ENCODE measurements around the gene CGB3. TPM values are rescaled to one million over a fixed set of nuclear protein-coding genes. Genes with fewer than 3 reads are reported as not detected.

The CGB3 gene
- polyA plus RNA-seq, 1 donor (not counting 4 experiments of a cell fraction or from before 2014, with no cell fraction given), result not detected

DNA sequence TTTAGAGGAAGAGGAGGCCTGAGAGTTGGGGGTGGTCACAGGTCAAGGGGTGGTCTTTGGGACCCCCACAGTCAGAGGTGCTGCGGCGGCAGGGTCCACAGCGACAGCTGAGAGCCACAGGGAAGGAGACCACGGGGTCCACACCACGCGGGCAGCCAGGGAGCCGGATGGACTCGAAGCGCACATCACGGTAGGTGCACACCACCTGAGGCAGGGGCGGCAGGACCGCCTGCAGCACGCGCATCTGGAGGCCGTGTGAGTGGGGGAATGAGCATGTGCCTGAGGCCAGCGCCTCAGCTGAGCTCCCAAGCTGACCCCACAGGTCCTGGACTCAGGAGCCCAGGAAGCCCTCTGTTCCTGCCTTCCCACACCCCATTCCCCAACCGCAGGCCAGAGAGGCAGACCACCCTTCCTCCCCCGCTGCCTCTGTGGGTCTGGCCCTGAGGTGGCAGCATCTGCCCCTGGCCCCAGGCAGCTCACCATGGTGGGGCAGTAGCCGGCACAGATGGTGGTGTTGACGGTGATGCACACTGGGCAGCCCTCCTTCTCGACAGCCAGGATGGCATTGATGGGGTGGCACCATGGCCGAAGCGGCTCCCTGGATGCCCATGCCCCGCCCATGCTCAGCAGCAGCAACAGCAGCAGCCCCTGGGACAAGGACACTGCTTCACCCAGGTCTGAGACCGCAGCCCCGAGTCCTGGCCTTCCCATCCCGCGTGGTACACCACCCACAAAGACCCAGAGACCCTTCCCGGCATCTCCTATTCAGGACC, 7.9 kb downstream of the CGB3 start:
- Histone ChIP-seq H3K4me2 (ENCODE audit: control insufficient read depth, extremely low read depth, insufficient read depth, low read depth, low read length) (no peak overlapping the region), H4K20me1 (ENCODE audit: control insufficient read depth, extremely low read depth, insufficient read depth, low read length) (no peaks in the 10 kb centered on the region)
- dilution Hi-C loops (cut with MboI; ENCODE audit: extremely low pct_ligation_motif_present, low sequenced_read_pairs), result no loop called here

DNA sequence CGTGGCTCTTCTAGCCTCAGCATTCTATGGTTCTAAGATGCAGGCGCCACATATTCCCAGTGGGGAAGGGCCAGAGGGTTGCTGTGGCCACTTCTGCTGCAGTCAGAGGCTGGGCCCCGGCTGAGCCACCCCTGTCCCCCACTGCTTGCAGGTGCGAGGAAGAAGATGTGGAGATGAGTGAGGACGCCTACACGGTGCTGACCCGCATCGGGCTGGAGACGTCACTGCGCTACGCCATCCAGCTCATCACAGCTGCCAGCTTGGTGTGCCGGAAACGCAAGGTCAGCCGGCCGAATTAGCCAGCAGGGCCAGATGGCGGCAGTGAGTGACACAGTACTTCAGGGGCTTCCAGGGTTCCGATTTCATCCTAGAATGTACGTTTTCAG, 9.3 kb downstream of the CGB3 start:
- TF ChIP-seq EZH2 (IDR thresholded peaks at IDR 0.05; ENCODE audit: low read length), result no peak
- no peak for TF ChIP-seq CTCF (optimal IDR thresholded peaks at IDR 0.05 in 1 of 3, IDR thresholded peaks at IDR 0.05 in 1 of 3, conservative IDR thresholded peaks at IDR 0.05 in 1 of 3; ENCODE audit: extremely low read depth in 1 of 3, insufficient read depth in 2 of 3, low read length in 3 of 3)
- Histone ChIP-seq H3K4me2 (ENCODE audit: control insufficient read depth, extremely low read depth, insufficient read depth, low read depth, low read length) (no peak overlapping the region), H3K27ac (ENCODE audit: control insufficient read depth, insufficient read depth, low read length) (no peak overlapping the region), H3K9me1 (ENCODE audit: control insufficient read depth, extremely low read depth, insufficient read depth, low read length) (no peaks in the 10 kb centered on the region), H3K9me3 (ENCODE audit: control insufficient read depth, low read depth, low read length) (no peaks in the 10 kb centered on the region), H3K36me3 (ENCODE audit: control insufficient read depth in 2 of 2, extremely low read depth in 1 of 2, insufficient read depth in 2 of 2, low read length in 2 of 2) (peaks cover 15 to 26% of the 10 kb centered on the region in 2 experiments), H3K79me2 (ENCODE audit: control insufficient read depth, insufficient read depth, low read length) (no peaks in the 10 kb centered on the region), H2AFZ (ENCODE audit: control insufficient read depth, low read length) (no peak overlapping the region), H3K4me1 (ENCODE audit: control insufficient read depth, extremely low read depth, insufficient read depth, low read length) (peaks cover 18% of the 10 kb centered on the region), H4K20me1 (ENCODE audit: control insufficient read depth, extremely low read depth, insufficient read depth, low read length) (no peaks in the 10 kb centered on the region), H3K9ac (ENCODE audit: control insufficient read depth, extremely low read depth, insufficient read depth, low read length) (no peak overlapping the region), H3K27me3 (ENCODE audit: control insufficient read depth, extremely low read depth, insufficient read depth, low read length) (no peaks in the 10 kb centered on the region), H3K4me3 (ENCODE audit: control insufficient read depth in 2 of 3, extremely low read depth in 1 of 3, insufficient read depth in 2 of 3, low read depth in 1 of 3, low read length in 3 of 3) (no peak overlapping the region)
- DNase-seq (ENCODE audit: low read depth, low spot score), result no peak
- dilution Hi-C loops (cut with MboI; ENCODE audit: extremely low pct_ligation_motif_present, low sequenced_read_pairs), result no loop called here
- no peak for FAIRE-seq

More for the DNA sequence above, 7.9 kb downstream of the CGB3 start:
- no peak overlapping the region for H2AFZ ChIP-seq (ENCODE audit: control insufficient read depth, low read length)
- FAIRE-seq (no peak), DNase-seq (ENCODE audit: low read depth, low spot score) (no peak)
- H3K9me1 ChIP-seq (ENCODE audit: control insufficient read depth, extremely low read depth, insufficient read depth, low read length), result no peaks in the 10 kb centered on the region
- peaks cover 18% of the 10 kb centered on the region for H3K4me1 ChIP-seq (ENCODE audit: control insufficient read depth, extremely low read depth, insufficient read depth, low read length)
- no peak overlapping the region for H3K4me3 ChIP-seq (ENCODE audit: control insufficient read depth in 2 of 3, extremely low read depth in 1 of 3, insufficient read depth in 2 of 3, low read depth in 1 of 3, low read length in 3 of 3)
- H3K27ac ChIP-seq (ENCODE audit: control insufficient read depth, insufficient read depth, low read length), result no peak overlapping the region
- H3K79me2 ChIP-seq (ENCODE audit: control insufficient read depth, insufficient read depth, low read length), result no peaks in the 10 kb centered on the region
- no peak overlapping the region for H3K9ac ChIP-seq (ENCODE audit: control insufficient read depth, extremely low read depth, insufficient read depth, low read length)
- no peaks in the 10 kb centered on the region for H3K9me3 ChIP-seq (ENCODE audit: control insufficient read depth, low read depth, low read length)
- no peak for TF ChIP-seq EZH2 (IDR thresholded peaks at IDR 0.05; ENCODE audit: low read length)
- no peak for TF ChIP-seq CTCF (optimal IDR thresholded peaks at IDR 0.05 in 1 of 3, IDR thresholded peaks at IDR 0.05 in 1 of 3, conservative IDR thresholded peaks at IDR 0.05 in 1 of 3; ENCODE audit: extremely low read depth in 1 of 3, insufficient read depth in 2 of 3, low read length in 3 of 3)
- H3K27me3 ChIP-seq (ENCODE audit: control insufficient read depth, extremely low read depth, insufficient read depth, low read length), result peaks cover 11% of the 10 kb centered on the region
- H3K36me3 ChIP-seq (ENCODE audit: control insufficient read depth in 2 of 2, extremely low read depth in 1 of 2, insufficient read depth in 2 of 2, low read length in 2 of 2), result peaks cover 6 to 18% of the 10 kb centered on the region in 2 experiments

All from keratinocyte (primary cell).